Measurements from ENCODE around the gene TMEM108.
A peak's percentile ranks its signal among the peaks of the same experiment; 100 is the strongest.

The TMEM108 gene

GRCh38 chr3:133367956-133368355, 329.8 kb downstream of the TMEM108 start:
- no peak for DNase-seq (ENCODE audit: insufficient read length, low spot score)
- TF ChIP-seq POU2F2 (IDR thresholded peaks at IDR 0.05; ENCODE audit: low read depth, low read length) = no peak
- TF ChIP-seq SPI1 (IDR thresholded peaks at IDR 0.05; ENCODE audit: low read depth, low read length) = no peak
- TF ChIP-seq PAX5 (IDR thresholded peaks at IDR 0.05; ENCODE audit: insufficient read depth, low read length, severe bottlenecking) = no peak
- TF ChIP-seq POLR2AphosphoS5 (IDR thresholded peaks at IDR 0.05; ENCODE audit: low read depth, low read length) = no peak
- TF ChIP-seq TAF1 (IDR thresholded peaks at IDR 0.05; ENCODE audit: low read depth, low read length) = no peak
- no peak for TF ChIP-seq POLR2A (IDR thresholded peaks at IDR 0.05; ENCODE audit: low read depth, low read length)
- FAIRE-seq = no peak

GRCh38 chr3:133368371-133369067, 330.3 kb downstream of the TMEM108 start:
- TF ChIP-seq SPI1 (IDR thresholded peaks at IDR 0.05; ENCODE audit: low read depth, low read length) (no peak), POLR2A (IDR thresholded peaks at IDR 0.05; ENCODE audit: low read depth, low read length) (no peak), POLR2AphosphoS5 (IDR thresholded peaks at IDR 0.05; ENCODE audit: low read depth, low read length) (no peak), TAF1 (IDR thresholded peaks at IDR 0.05; ENCODE audit: low read depth, low read length) (no peak), PAX5 (IDR thresholded peaks at IDR 0.05; ENCODE audit: insufficient read depth, low read length, severe bottlenecking) (no peak), POU2F2 (IDR thresholded peaks at IDR 0.05; ENCODE audit: low read depth, low read length) (no peak)
- FAIRE-seq (no peak), DNase-seq (ENCODE audit: insufficient read length, low spot score) (no peak)

- FAIRE-seq (no peak), DNase-seq (ENCODE audit: insufficient read length, low spot score) (no peak)
- TF ChIP-seq PAX5 (IDR thresholded peaks at IDR 0.05; ENCODE audit: insufficient read depth, low read length, severe bottlenecking) = no peak
- TF ChIP-seq TAF1 (IDR thresholded peaks at IDR 0.05; ENCODE audit: low read depth, low read length) = no peak
- no peak for TF ChIP-seq POLR2AphosphoS5 (IDR thresholded peaks at IDR 0.05; ENCODE audit: low read depth, low read length)
- TF ChIP-seq POU2F2 (IDR thresholded peaks at IDR 0.05; ENCODE audit: low read depth, low read length) = no peak
- TF ChIP-seq POLR2A (IDR thresholded peaks at IDR 0.05; ENCODE audit: low read depth, low read length) = no peak
These were observed 330.9 kb downstream of the TMEM108 start for GRCh38 chr3:133369068-133369440.

GRCh38 chr3:133371181-133371580, 333.0 kb downstream of the TMEM108 start:
- FAIRE-seq (no peak), DNase-seq (ENCODE audit: insufficient read length, low spot score) (no peak)
- TF ChIP-seq POLR2A (IDR thresholded peaks at IDR 0.05; ENCODE audit: low read depth, low read length) = no peak
- no peak for TF ChIP-seq TAF1 (IDR thresholded peaks at IDR 0.05; ENCODE audit: low read depth, low read length)
- TF ChIP-seq SPI1 (IDR thresholded peaks at IDR 0.05; ENCODE audit: low read depth, low read length) = no peak
- TF ChIP-seq PAX5 (IDR thresholded peaks at IDR 0.05; ENCODE audit: insufficient read depth, low read length, severe bottlenecking) = no peak
- no peak for TF ChIP-seq POLR2AphosphoS5 (IDR thresholded peaks at IDR 0.05; ENCODE audit: low read depth, low read length)
- TF ChIP-seq POU2F2 (IDR thresholded peaks at IDR 0.05; ENCODE audit: low read depth, low read length) = no peak

- DNase-seq (ENCODE audit: insufficient read length, low spot score) (no peak), FAIRE-seq (no peak)
- TF ChIP-seq TAF1 (IDR thresholded peaks at IDR 0.05; ENCODE audit: low read depth, low read length) (no peak), PAX5 (IDR thresholded peaks at IDR 0.05; ENCODE audit: insufficient read depth, low read length, severe bottlenecking) (no peak), POU2F2 (IDR thresholded peaks at IDR 0.05; ENCODE audit: low read depth, low read length) (no peak), POLR2AphosphoS5 (IDR thresholded peaks at IDR 0.05; ENCODE audit: low read depth, low read length) (no peak), POLR2A (IDR thresholded peaks at IDR 0.05; ENCODE audit: low read depth, low read length) (no peak)
These were observed 333.5 kb downstream of the TMEM108 start for GRCh38 chr3:133371676-133372075.

GRCh38 chr3:133374708-133375402, 336.7 kb downstream of the TMEM108 start:
- DNase-seq (ENCODE audit: insufficient read length, low spot score) (no peak), FAIRE-seq (peak; percentile 41)
- no peak for TF ChIP-seq POLR2A (IDR thresholded peaks at IDR 0.05; ENCODE audit: low read depth, low read length)
- no peak for TF ChIP-seq POLR2AphosphoS5 (IDR thresholded peaks at IDR 0.05; ENCODE audit: low read depth, low read length)
- no peak for TF ChIP-seq TAF1 (IDR thresholded peaks at IDR 0.05; ENCODE audit: low read depth, low read length)
- no peak for TF ChIP-seq PAX5 (IDR thresholded peaks at IDR 0.05; ENCODE audit: insufficient read depth, low read length, severe bottlenecking)
- TF ChIP-seq POU2F2 (IDR thresholded peaks at IDR 0.05; ENCODE audit: low read depth, low read length) = no peak
- TF ChIP-seq SPI1 (IDR thresholded peaks at IDR 0.05; ENCODE audit: low read depth, low read length) = no peak

- no peak for FAIRE-seq
- DNase-seq (ENCODE audit: insufficient read length, low spot score) = no peak
- TF ChIP-seq PAX5 (IDR thresholded peaks at IDR 0.05; ENCODE audit: insufficient read depth, low read length, severe bottlenecking) = no peak
- TF ChIP-seq POLR2AphosphoS5 (IDR thresholded peaks at IDR 0.05; ENCODE audit: low read depth, low read length) = no peak
- TF ChIP-seq POLR2A (IDR thresholded peaks at IDR 0.05; ENCODE audit: low read depth, low read length) = no peak
- TF ChIP-seq POU2F2 (IDR thresholded peaks at IDR 0.05; ENCODE audit: low read depth, low read length) = no peak
- TF ChIP-seq SPI1 (IDR thresholded peaks at IDR 0.05; ENCODE audit: low read depth, low read length) = no peak
- TF ChIP-seq TAF1 (IDR thresholded peaks at IDR 0.05; ENCODE audit: low read depth, low read length) = no peak
These were observed 337.2 kb downstream of the TMEM108 start for GRCh38 chr3:133375403-133375745.

GRCh38 chr3:133376810-133377209, 338.6 kb downstream of the TMEM108 start:
- TF ChIP-seq POLR2AphosphoS5 (IDR thresholded peaks at IDR 0.05; ENCODE audit: low read depth, low read length) = no peak
- TF ChIP-seq PAX5 (IDR thresholded peaks at IDR 0.05; ENCODE audit: insufficient read depth, low read length, severe bottlenecking) = no peak
- TF ChIP-seq SPI1 (IDR thresholded peaks at IDR 0.05; ENCODE audit: low read depth, low read length) = no peak
- no peak for TF ChIP-seq TAF1 (IDR thresholded peaks at IDR 0.05; ENCODE audit: low read depth, low read length)
- no peak for TF ChIP-seq POU2F2 (IDR thresholded peaks at IDR 0.05; ENCODE audit: low read depth, low read length)
- FAIRE-seq = no peak
- no peak for DNase-seq (ENCODE audit: insufficient read length, low spot score)

GRCh38 chr3:133377396-133377795, 339.2 kb downstream of the TMEM108 start:
- TF ChIP-seq POU2F2 (IDR thresholded peaks at IDR 0.05; ENCODE audit: low read depth, low read length) = no peak
- TF ChIP-seq TAF1 (IDR thresholded peaks at IDR 0.05; ENCODE audit: low read depth, low read length) = no peak
- no peak for TF ChIP-seq POLR2AphosphoS5 (IDR thresholded peaks at IDR 0.05; ENCODE audit: low read depth, low read length)
- no peak for TF ChIP-seq POLR2A (IDR thresholded peaks at IDR 0.05; ENCODE audit: low read depth, low read length)
- TF ChIP-seq PAX5 (IDR thresholded peaks at IDR 0.05; ENCODE audit: insufficient read depth, low read length, severe bottlenecking) = no peak
- no peak for TF ChIP-seq SPI1 (IDR thresholded peaks at IDR 0.05; ENCODE audit: low read depth, low read length)
- FAIRE-seq (peak; percentile 79), DNase-seq (ENCODE audit: insufficient read length, low spot score) (no peak)
